Measurements from ENCODE around the gene TPP1.

- TF ChIP-seq CTCF (IDR thresholded peaks at IDR 0.05), result no peak
- TF ChIP-seq POLR2A (IDR thresholded peaks at IDR 0.05), result no peak
Measured at GRCh38 chr11:6652182-6652581, 33.0 kb upstream of the TPP1 start.
